ENCODE results near the gene SCP2. TPM values are rescaled to one million over a fixed set of nuclear protein-coding genes. Genes with fewer than 3 reads are reported as not detected.

The SCP2 gene
- total and polyA plus RNA-seq, 2 of the 4 experiments (the other 2 are of a cell fraction), result 70.4 to 83.1 TPM

DNA sequence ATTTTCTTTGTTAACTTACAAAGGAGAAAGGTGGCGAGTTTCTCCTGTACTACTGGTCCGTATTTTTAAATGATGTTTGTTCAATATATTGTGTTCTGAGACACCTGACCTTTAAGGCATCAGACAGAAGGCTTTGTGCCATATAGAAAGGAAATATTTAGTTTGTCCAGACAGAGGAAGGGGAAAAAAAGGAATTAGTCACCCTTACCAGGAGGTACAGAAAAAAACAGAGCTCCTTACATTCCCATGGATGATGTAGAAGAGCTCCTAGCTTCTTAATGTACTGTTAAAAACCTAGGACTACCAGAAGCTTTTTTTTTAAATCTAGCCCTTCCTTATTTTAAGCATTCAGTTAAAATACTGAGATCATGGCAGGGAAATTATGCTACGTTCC lies 122.5 kb downstream of the SCP2 start:
- H4K5ac ChIP-seq (ENCODE audit: low read depth, low read length), result no peak overlapping the region
- H3K14ac ChIP-seq (replicated peaks; ENCODE audit: low read depth, low read length), result no peak overlapping the region
- no peak overlapping the region for H2AK5ac ChIP-seq (ENCODE audit: low read depth, low read length)
- in situ Hi-C loops (cut with MboI; ENCODE audit: low sequenced_read_pairs) (no loop called here), intact Hi-C loops (cut with micrococcal nuclease) (no loop called here), dilution Hi-C loops (cut with HindIII; ENCODE audit: low sequenced_read_pairs, unreplicated experiment) (no loop called here)
- no peak overlapping the region for H2BK5ac ChIP-seq (ENCODE audit: low read depth, low read length, poor library complexity, severe bottlenecking)
- WGBS, 2 experiments (ENCODE audit: extremely low coverage in 2 of 2, insufficient read length in 1 of 2), result no CpG with 5 or more reads among the region's 3 CpGs
- peaks cover 12% of the 10 kb centered on the region for H3K36me3 ChIP-seq (ENCODE audit: control insufficient read depth, insufficient read depth, low read length)
- ChIA-PET CTCF (interaction anchor here (0.5 kb wide), 1 partner anchor 124 kb away, joined by 3 read pairs; no protein-coding TSS in a partner anchor), POLR2A (ENCODE audit: unreplicated experiment) (no interaction called here)
- no peak overlapping the region for H3K9ac ChIP-seq (ENCODE audit: low read depth, low read length)
- no peak overlapping the region for H3K56ac ChIP-seq (ENCODE audit: extremely low read depth, insufficient read depth, low read length)
- peak overlapping the region; percentile 26; the same call in 1 of the 2 replicates for H2BK20ac ChIP-seq (ENCODE audit: low read depth, low read length)
- no peaks in the 10 kb centered on the region for H4K20me1 ChIP-seq (ENCODE audit: insufficient read depth, low read length)
- peaks cover 15% of the 10 kb centered on the region for H3K9me1 ChIP-seq (ENCODE audit: insufficient read depth, low read length)
- DNase-seq (peak; percentile 62), ATAC-seq (ENCODE audit: low read depth) (peak; percentile 45)
- no peaks in the 10 kb centered on the region for H3K9me3 ChIP-seq (ENCODE audit: control insufficient read depth, insufficient read depth, low read length)
- no peak for TF ChIP-seq CHD1 (IDR thresholded peaks at IDR 0.05; ENCODE audit: low read depth, low read length)
- H3K23ac ChIP-seq (ENCODE audit: low read depth, low read length), result peak overlapping the region; percentile 79; the same call in 1 of the 2 replicates
- 0 out of 4 replicates have a peak overlapping the region, but pooled peaks of 1 of the 2 experiments have one; percentile 26 for H4K8ac ChIP-seq (ENCODE audit: low read depth in 2 of 2, low read length in 2 of 2)
- no peak overlapping the region for H4K91ac ChIP-seq (ENCODE audit: insufficient read depth, low read depth, low read length)
- no peak overlapping the region for H3K27ac ChIP-seq (ENCODE audit: insufficient read depth, low read length)
- no TSS peak for BruUV-seq (replicated peaks)
- H3K4ac ChIP-seq (ENCODE audit: low read depth, low read length), result no peak overlapping the region
- H2AK9ac ChIP-seq (replicated peaks; ENCODE audit: low read depth, low read length, poor library complexity), result no peak overlapping the region
- H3K4me1 ChIP-seq (ENCODE audit: control insufficient read depth, insufficient read depth, low read length), result peaks cover 17% of the 10 kb centered on the region
- H3K79me1 ChIP-seq (ENCODE audit: low read depth in 1 of 2, low read length in 2 of 2), result peaks cover 2 to 40% of the 10 kb centered on the region in 2 experiments; a peak in 3 of 4 replicates
- no peak overlapping the region for H2AFZ ChIP-seq (replicated peaks; ENCODE audit: low read length, poor library complexity)
- no peaks in the 10 kb centered on the region for H3K27me3 ChIP-seq (ENCODE audit: control insufficient read depth, insufficient read depth, low read length)
- no peak overlapping the region for H3K4me2 ChIP-seq (ENCODE audit: low read depth, low read length)
- H3K18ac ChIP-seq (ENCODE audit: low read depth, low read length), result no peak overlapping the region
- H3K4me3 ChIP-seq (ENCODE audit: insufficient read depth, low read depth, low read length), result no peak overlapping the region
- peak overlapping the region; percentile 39; the same call in 1 of the 2 replicates for H2BK120ac ChIP-seq (ENCODE audit: low read depth, low read length)
- no peak overlapping the region for H2BK15ac ChIP-seq (ENCODE audit: low read depth, low read length)
